HG02763 (cell line): ENCODE data around the gene NUCB2.

ENCODE experiments used
- ATAC-seq: cut with Tn5 transposase; IDR thresholded peaks from one replicate; pipeline ENCODE4 v1.9.1; 2021; ENCODE audit warnings: mild to moderate bottlenecking, moderate library complexity; ENCODE audit not compliant: unreplicated experiment

The NUCB2 gene

DNA sequence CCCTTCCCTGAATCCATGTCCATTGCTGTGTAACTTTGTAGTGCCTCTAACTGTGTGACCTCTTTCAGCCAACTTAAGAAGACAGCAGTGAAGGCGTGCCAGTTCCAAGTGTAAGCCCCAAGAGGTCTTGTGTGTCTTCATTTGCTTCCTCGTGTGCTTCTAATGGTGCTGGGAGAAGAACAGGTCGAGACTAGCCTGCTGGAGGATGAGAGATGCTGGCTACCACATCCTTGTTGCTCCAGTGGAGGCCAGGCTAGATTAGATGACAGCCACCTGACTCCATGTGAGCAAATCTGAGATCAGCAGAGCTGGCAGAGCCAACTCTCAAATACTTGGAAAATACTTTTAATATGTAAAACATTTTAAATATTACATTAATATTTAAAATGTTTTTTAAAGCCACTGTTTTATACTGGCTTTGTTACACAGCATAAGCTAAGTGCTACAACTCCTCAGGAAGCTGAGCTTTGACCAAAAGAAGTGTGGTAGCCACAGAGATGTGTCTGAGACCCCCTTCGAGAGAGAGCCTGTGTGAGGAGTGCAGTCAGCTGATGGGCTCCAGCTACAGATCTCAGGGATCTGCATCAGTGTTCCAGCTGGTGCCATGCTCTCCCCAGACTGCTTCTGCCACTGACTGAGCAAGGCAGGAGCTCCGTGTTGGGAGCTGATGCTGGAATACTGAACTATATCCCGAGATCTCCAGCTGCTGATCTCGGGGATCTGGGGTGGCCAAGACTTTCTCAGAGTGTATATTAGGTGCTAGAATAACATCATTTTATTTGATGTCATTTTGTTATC, 103.0 kb downstream of the NUCB2 start:
- no peak for ATAC-seq

DNA sequence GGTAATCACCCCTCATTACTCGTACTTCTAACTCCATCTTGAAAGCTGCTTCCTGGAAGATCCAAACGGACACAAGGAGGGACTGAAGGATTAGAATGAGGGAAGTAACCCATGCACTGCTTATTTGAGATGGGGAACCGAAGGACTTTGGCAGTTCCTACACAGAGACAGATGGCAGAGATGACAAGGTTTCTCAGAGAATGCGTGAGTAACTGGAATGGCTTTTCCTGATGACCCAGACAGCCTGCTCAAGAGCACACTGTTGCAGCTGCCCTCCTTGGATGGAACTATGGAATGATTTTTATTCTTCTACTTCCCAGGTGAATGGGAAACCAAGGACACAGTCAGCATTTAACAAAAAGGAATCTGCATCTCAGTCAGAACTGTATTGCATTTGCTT, 104.6 kb downstream of the NUCB2 start:
- no peak for ATAC-seq
